B cell (primary cell): ENCODE results near the gene POLQ. TPM values are rescaled to one million over a fixed set of nuclear protein-coding genes. Genes with fewer than 3 reads are reported as not detected.

ENCODE experiments used
- ATAC-seq: fragments of 200-7000 bp; cut with Tn5 transposase; one replicate; pipeline ENCODE4 v1.10.0; 2021; ENCODE audit warnings: low read depth, mild to moderate bottlenecking, moderate number of reproducible peaks, moderate library complexity
- CTCF ChIA-PET: fragments of 350-600 bp; sonication (Branson Sonifier 250); formaldehyde crosslinking; loops from one replicate; lab custom pipeline; 2021; ENCODE audit warnings: antibody characterized with exemption, inconsistent platforms; lab: Charles Lee
- POLR2A ChIA-PET: fragments of 350-600 bp; sonication (Branson Sonifier 250); formaldehyde crosslinking; loops from one replicate; lab custom pipeline; 2021; ENCODE audit warnings: antibody characterized with exemption; lab: Charles Lee
- DNase-seq: peaks from one replicate; pipeline ENCODE4 v3.0.0; 2013
- H2AFZ ChIP-seq: 2 replicates; pipeline ENCODE4 v1.6.1; 2012; ENCODE audit warnings: mild to moderate bottlenecking, low read depth, low read length; ENCODE audit not compliant: insufficient read depth, poor library complexity, severe bottlenecking
- H3K27ac ChIP-seq, 2 donors: 1 replicate in 1 of 2; 2 replicates in 1 of 2; pipeline ENCODE4 v1.5.1; 2012 to 2013; ENCODE audit warnings: low read length in 2 of 2, mild to moderate bottlenecking in 2 of 2, moderate library complexity in 1 of 2
- H3K27me3 ChIP-seq, 4 experiments: fragments of 200-600 bp in 1 of 4; sonication (generic) in 1 of 4; replicated peaks in 1 of 4; 1 replicate in 2 of 4; 2 replicates in 2 of 4; pipeline versions ENCODE4 v1.6.1 to v1.7.0; 2013 to 2016; ENCODE audit warnings: low read length in 3 of 4, mild to moderate bottlenecking in 2 of 4, mixed read lengths in 1 of 4, moderate library complexity in 1 of 4; ENCODE audit not compliant: insufficient read depth in 4 of 4, control insufficient read depth in 3 of 4; ENCODE audit errors: control extremely low read depth in 1 of 4
- H3K36me3 ChIP-seq, 2 experiments: replicated peaks in 1 of 2; 1 replicate in 1 of 2; 2 replicates in 1 of 2; pipeline versions ENCODE4 v1.6.1 to v1.7.1; 2013; ENCODE audit warnings: low read length in 1 of 2; ENCODE audit not compliant: insufficient read depth in 2 of 2, control insufficient read depth in 1 of 2; ENCODE audit errors: control extremely low read depth in 1 of 2, extremely low read depth in 1 of 2
- H3K4me1 ChIP-seq, 2 donors: fragments of 200-600 bp in 1 of 2; sonication (generic) in 1 of 2; 1 replicate in 1 of 2; 2 replicates in 1 of 2; pipeline versions ENCODE4 v1.5.1 to v1.6.1; 2013 to 2017; ENCODE audit warnings: low read length in 2 of 2; ENCODE audit not compliant: control insufficient read depth in 2 of 2, insufficient read depth in 2 of 2
- H3K4me2 ChIP-seq: replicated peaks from 2 replicates; pipeline ENCODE3; 2012; ENCODE audit warnings: mild to moderate bottlenecking, low read depth, low read length; ENCODE audit not compliant: poor library complexity, severe bottlenecking
- H3K4me3 ChIP-seq, 5 experiments: fragments of 200-600 bp in 1 of 5; sonication (generic) in 1 of 5; 1 replicate in 3 of 5; 2 replicates in 2 of 5; pipeline versions ENCODE4 v1.5.1 to v1.7.0; 2011 to 2016; ENCODE audit warnings: low read length in 4 of 5, mild to moderate bottlenecking in 4 of 5, low read depth in 2 of 5, control low read depth in 1 of 5, moderate library complexity in 1 of 5; ENCODE audit not compliant: insufficient read depth in 1 of 5; ENCODE audit errors: control extremely low read depth in 1 of 5, extremely low read depth in 1 of 5
- H3K79me2 ChIP-seq: fragments of 200-600 bp; sonication (generic); one replicate; pipeline ENCODE4 v1.6.0; 2016; ENCODE audit warnings: low read length; ENCODE audit not compliant: control insufficient read depth, insufficient read depth
- H3K9ac ChIP-seq: fragments of 200-600 bp; sonication (generic); 2 replicates; pipeline ENCODE4 v1.6.1; 2017; ENCODE audit warnings: mild to moderate bottlenecking, low read length, moderate library complexity
- H3K9me3 ChIP-seq, 3 donors: one replicate each; pipeline versions ENCODE4 v1.6.1 to v1.7.1; 2013; ENCODE audit warnings: low read length in 2 of 3; ENCODE audit not compliant: control insufficient read depth in 2 of 3, insufficient read depth in 1 of 3; ENCODE audit errors: control extremely low read depth in 1 of 3
- H4K20me1 ChIP-seq: 2 replicates; pipeline ENCODE4 v1.6.0; 2012; ENCODE audit warnings: mild to moderate bottlenecking, low read length; ENCODE audit not compliant: insufficient read depth, control insufficient read depth, poor library complexity, severe bottlenecking
- H3K27ac Mint-ChIP-seq: one replicate; pipeline ENCODE4 v1.8.0; 2021; ENCODE audit warnings: mixed read lengths
- H3K27me3 Mint-ChIP-seq: one replicate; pipeline ENCODE4 v1.8.0; 2021; ENCODE audit warnings: mixed read lengths
- H3K4me1 Mint-ChIP-seq: one replicate; pipeline ENCODE4 v1.8.0; 2021; ENCODE audit warnings: mixed read lengths
- H3K4me3 Mint-ChIP-seq: one replicate; pipeline ENCODE4 v1.8.0; 2021; ENCODE audit warnings: mixed read lengths
- H3K9me3 Mint-ChIP-seq: one replicate; pipeline ENCODE4 v1.8.0; 2022; ENCODE audit warnings: mixed read lengths; ENCODE audit not compliant: insufficient read depth
- EZH2 ChIP-seq: IDR thresholded peaks from 2 replicates; pipeline ENCODE4 v1.6.1; 2012; ENCODE audit warnings: borderline replicate concordance, low read depth, mild to moderate bottlenecking, moderate library complexity, low read length; ENCODE audit not compliant: insufficient read depth, poor library complexity, severe bottlenecking
- WGBS: methylation state at CpG from one replicate; pipeline ENCODE4 v1.1.5; 2013; ENCODE audit warnings: missing lambda C conversion rate; ENCODE audit not compliant: insufficient coverage; 5-methylcytosine and 5-hydroxymethylcytosine counted together
- intact Hi-C: fragments of 100-400 bp; cut with micrococcal nuclease; formaldehyde crosslinking; loops from one replicate; pipeline ENCODE4 v1.10.0; 2022
- polyA plus RNA-seq: library from polyadenylated mRNA; depleted of rRNA; stranded (reverse); fragments of >200 nt; gene quantifications from 2 replicates; pipeline ENCODE4 v1.2.3, GENCODE V29; 2012
- total RNA-seq, 2 donors: library from RNA; stranded (reverse); fragments of 120-200 nt in 1 of 2; gene quantifications; 1 replicate in 1 of 2; 2 replicates in 1 of 2; pipeline versions ENCODE4 v1.2.3 to v1.2.4, GENCODE V29; 2013 to 2022
- TF ChIP-seq, protein P1 (sequence below): fragments of 200-600 bp; IDR thresholded peaks from one replicate; pipeline ENCODE4 v1.8.0; 2022; ENCODE audit warnings: antibody characterized with exemption, mild to moderate bottlenecking

The POLQ gene
- total and polyA plus RNA-seq, 2 donors (not counting 1 experiment from before 2014, with no cell fraction given) = 0.25 to 0.79 TPM

GRCh38 chr3:121505256-121505655, 40.5 kb downstream of the POLQ start:
- no peaks in the 10 kb centered on the region for H3K4me1 ChIP-seq
- POLR2A ChIA-PET = no interaction called here
- H3K4me3 Mint-ChIP-seq = no peak overlapping the region
- no peaks in the 10 kb centered on the region for H3K27me3 Mint-ChIP-seq
- no peak overlapping the region for H2AFZ ChIP-seq
- TF ChIP-seq, protein P1, sequence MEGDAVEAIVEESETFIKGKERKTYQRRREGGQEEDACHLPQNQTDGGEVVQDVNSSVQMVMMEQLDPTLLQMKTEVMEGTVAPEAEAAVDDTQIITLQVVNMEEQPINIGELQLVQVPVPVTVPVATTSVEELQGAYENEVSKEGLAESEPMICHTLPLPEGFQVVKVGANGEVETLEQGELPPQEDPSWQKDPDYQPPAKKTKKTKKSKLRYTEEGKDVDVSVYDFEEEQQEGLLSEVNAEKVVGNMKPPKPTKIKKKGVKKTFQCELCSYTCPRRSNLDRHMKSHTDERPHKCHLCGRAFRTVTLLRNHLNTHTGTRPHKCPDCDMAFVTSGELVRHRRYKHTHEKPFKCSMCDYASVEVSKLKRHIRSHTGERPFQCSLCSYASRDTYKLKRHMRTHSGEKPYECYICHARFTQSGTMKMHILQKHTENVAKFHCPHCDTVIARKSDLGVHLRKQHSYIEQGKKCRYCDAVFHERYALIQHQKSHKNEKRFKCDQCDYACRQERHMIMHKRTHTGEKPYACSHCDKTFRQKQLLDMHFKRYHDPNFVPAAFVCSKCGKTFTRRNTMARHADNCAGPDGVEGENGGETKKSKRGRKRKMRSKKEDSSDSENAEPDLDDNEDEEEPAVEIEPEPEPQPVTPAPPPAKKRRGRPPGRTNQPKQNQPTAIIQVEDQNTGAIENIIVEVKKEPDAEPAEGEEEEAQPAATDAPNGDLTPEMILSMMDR = no peak
- no peak for TF ChIP-seq EZH2
- no peak for DNase-seq
- H3K36me3 ChIP-seq = peaks cover 0 to 1% of the 10 kb centered on the region in 2 experiments
- no peaks in the 10 kb centered on the region for H3K79me2 ChIP-seq
- H3K27ac Mint-ChIP-seq = no peak overlapping the region
- H3K4me2 ChIP-seq = no peak overlapping the region
- H3K9me3 ChIP-seq = no peaks in the 10 kb centered on the region
- no peaks in the 10 kb centered on the region for H3K9me3 Mint-ChIP-seq
- ATAC-seq = no peak
- H3K27me3 ChIP-seq = no peaks in the 10 kb centered on the region
- CTCF ChIA-PET = no interaction called here
- no peak overlapping the region for H3K27ac ChIP-seq
- no peaks in the 10 kb centered on the region for H4K20me1 ChIP-seq
- H3K4me1 Mint-ChIP-seq = no peaks in the 10 kb centered on the region
- intact Hi-C loops = no loop called here
- H3K4me3 ChIP-seq = no peak overlapping the region
- H3K9ac ChIP-seq = no peak overlapping the region

DNA sequence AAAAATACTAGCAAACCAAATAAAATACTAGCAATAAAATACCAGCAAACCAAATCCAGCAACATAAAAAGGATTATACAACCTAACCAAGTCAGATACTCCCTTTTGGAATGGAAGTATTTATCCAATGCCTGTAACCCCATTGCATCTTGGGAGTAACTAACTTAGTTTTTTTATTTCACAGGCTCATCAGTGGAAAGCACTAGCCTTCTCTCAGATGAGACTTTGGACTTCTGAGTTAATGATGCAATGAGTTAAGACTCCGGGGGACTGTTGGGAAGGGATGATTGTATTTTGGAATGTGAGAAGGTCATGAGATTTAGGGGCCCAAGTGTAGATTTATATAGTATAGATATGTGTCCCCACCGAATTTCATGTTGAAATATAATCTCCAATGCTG, 41.2 kb downstream of the POLQ start:
- no peaks in the 10 kb centered on the region for H3K27me3 ChIP-seq
- intact Hi-C loops = no loop called here
- no peaks in the 10 kb centered on the region for H3K79me2 ChIP-seq
- H3K27ac ChIP-seq = no peak overlapping the region
- H3K36me3 ChIP-seq = peaks cover 0 to 1% of the 10 kb centered on the region in 2 experiments
- Mint-ChIP-seq H3K27me3 (no peaks in the 10 kb centered on the region), H3K4me3 (no peak overlapping the region), H3K27ac (no peak overlapping the region), H3K9me3 (no peaks in the 10 kb centered on the region), H3K4me1 (no peaks in the 10 kb centered on the region)
- no peaks in the 10 kb centered on the region for H3K4me1 ChIP-seq
- H3K9me3 ChIP-seq = no peaks in the 10 kb centered on the region
- no peak for DNase-seq
- ChIA-PET CTCF (no interaction called here), POLR2A (no interaction called here)
- 100% methylated on average over 1 of the region's 2 CpGs for whole genome bisulfite sequencing
- no peak overlapping the region for H3K4me2 ChIP-seq
- no peak overlapping the region for H3K4me3 ChIP-seq
- TF ChIP-seq, protein P1 = no peak
- no peak for TF ChIP-seq EZH2
- no peak overlapping the region for H3K9ac ChIP-seq
- no peaks in the 10 kb centered on the region for H4K20me1 ChIP-seq
- no peak overlapping the region for H2AFZ ChIP-seq
- no peak for ATAC-seq
